GM19395 (cell line): ENCODE measurements around the gene CATSPER3.

Source experiments
- ATAC-seq: cut with Tn5 transposase; IDR thresholded peaks from one replicate; pipeline ENCODE4 v1.9.1; 2021; ENCODE audit warnings: mild to moderate bottlenecking, moderate library complexity; ENCODE audit not compliant: unreplicated experiment

The CATSPER3 gene

DNA sequence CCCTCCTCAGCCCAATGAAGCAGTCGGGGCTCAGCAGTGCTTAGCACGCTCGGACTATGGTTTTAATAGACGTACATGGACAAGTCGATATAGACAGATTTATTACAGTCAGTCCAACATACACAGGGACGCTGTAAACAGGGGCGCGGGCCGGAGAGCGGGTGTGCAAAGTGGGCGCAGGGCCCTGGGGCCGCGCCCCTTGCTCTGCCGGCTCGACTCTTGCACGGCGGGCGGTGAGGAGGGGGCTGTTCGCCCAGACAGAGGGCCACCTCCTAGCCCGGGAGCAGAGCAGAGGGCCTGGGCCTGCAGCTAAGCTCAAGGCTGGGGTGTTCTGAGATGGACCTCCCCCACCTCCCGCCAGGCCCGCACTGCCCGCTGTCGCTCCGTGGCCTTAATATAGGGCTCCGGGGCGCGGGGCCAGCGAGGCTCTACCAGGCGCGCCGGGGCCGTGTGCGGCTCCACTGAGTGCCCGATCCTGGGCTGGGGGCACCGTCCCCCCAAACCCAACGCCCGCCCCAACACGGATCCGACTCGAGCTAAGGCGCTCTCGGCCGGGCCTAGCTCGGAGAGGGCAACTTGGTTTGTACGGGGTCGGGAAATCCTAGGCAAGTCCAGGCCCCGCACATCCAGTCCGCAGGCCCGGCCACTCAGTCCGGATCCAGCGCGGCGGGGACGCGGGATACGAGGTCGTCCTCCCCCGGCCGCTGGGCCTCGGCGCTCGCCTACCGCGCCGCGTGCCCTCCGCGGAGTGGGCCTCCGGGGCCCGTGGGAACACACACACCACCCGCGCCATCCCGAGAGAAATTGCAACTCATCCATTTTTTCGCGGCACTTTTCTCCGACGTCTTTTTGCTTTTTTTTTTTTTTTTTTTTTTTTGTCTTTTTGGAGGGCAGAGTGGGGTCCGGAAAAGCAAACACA, 60.2 kb downstream of the CATSPER3 start:
- ATAC-seq = no peak

DNA sequence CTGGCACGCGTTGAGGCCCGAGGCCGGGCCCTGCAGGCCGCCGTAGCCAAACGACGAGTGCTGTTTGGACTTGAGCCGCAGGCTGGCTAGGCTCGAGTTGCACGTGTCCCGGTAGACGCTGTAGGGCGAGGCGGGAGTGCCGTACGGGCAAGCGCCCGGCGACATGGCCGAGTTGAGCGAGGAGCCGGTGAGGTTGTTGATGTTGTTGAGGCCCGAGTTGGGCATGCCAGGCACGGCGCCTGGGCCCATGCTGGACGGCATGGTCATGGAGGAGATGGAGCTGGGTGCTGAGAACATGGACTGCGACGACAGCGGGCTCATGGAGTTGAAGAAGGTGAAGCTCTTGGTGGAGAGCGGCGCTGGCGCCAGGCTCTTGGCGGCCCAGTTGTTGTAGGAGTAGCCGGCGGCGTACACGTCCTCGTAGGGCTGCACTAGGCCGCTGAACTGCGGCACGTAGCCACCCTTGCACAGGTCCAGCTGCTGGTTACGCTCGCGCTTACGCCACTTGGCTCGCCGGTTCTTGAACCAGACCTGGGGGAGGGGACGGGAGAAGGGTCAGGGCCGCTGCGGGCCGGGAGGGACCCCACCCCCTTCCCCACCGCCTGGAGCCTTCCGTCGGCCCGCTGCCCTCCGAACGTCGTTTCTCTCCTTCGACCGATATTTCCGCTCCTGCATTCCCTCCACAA, 61.2 kb downstream of the CATSPER3 start:
- ATAC-seq = no peak

DNA sequence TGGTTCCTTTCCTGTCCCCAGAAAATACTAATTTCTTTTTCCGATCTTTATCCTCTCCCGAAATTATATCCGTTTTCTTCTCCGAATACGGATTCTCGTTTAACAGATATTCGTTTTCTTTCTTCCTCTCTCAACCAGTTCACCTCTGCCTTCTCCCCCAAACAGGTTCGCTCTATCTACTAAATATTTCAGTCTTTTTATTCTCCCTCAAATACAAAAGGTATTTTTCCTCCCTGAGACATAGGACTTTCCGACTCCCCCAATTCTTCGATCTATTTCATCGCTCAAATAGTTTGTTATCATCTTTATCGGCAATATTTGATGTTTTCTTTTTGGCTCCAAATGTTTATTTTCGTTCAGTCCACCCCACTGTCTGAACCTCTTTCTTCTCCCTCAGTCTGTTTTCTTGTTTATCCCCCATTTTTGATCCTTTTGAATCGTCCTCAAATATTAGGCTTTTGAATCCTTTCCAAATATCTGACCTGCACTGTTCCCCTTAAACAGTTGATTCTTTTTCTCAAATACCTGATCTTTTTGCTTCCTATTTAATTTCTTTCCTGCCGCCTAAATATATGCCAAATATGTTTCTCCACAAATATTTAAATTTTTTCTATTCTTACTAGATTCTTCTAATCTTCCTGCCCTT, 61.9 kb downstream of the CATSPER3 start:
- no peak for ATAC-seq

DNA sequence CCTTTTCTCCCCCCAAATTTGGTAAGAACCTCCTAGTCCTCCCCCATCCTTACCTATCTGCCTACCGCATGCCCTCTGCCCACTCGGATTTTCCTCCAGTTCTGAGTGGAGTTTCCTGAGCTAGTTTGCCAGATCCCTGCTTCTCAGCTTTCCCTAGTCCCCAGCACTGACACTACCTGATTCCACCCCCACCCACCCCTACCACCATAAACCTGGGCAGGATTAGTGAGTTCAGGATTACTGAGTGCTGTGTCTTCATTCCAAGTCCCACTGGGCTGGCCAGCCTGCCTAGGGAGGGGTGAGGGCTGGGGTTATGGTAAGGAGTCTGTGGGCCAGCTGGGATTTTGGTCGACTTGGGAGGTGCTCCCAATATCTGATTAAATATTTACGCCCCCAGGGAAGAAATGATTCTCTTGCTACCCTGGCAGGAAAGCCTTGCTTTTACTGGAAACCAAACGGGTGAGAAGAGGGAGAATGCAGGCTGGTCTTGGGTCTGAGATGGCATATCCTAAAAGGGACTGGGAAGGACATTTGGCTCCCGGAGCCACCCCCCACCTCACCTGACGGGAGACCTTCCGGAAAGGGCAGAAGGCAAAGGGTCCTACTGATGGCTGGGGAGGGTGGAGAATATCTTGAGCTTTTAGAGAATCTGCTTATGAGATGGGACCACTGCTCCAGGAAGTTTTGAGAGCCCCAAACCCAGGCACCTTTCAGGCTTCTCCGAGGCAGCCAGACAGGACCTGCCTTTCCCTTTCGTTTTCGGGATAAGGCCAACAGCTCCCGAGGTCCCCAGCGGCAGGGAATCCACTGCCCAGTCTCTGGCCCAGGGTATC, 62.6 kb downstream of the CATSPER3 start:
- no peak for ATAC-seq

DNA sequence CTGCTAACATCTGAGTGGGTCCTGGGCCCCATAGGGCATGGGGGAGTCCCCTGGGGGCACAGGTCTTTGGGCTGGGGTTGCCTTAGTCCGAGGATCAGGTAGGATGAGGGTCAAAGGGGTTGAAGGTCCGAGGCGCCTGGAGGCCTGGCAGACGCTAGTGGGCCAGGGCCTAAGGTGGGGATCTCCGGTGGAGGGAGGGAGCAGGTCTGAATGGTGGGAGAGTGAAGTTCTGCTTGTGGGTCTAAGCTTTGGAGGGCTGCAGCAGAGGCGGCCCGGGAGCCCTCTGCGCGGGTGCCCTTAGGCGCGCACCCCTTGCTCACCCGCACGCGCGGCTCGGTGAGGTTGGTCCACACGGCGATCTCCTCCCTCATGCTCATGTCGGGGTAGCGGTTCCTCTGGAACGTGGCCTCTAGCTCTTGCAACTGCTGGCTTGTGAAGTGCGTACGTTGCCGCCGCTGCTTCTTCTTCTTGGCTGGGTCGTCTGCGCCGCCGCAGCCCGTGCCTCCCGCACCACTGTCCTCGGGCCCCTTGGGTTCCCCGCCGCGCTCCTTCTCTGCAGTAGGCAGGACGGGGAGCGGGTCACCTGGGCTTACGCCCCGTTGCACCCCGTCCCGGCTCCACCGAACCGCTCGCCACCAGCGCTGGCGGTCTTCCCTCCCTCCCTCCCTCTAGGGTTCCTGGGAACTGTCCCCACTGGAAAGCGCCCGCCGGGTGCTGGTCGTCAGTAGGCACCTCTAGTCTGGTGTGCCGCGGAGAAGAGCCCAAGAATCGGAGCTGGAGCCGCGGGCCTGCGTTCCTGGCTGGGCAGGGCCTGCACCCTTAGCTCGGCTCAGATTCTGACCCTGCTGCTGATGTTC, 63.5 kb downstream of the CATSPER3 start:
- no peak for ATAC-seq

DNA sequence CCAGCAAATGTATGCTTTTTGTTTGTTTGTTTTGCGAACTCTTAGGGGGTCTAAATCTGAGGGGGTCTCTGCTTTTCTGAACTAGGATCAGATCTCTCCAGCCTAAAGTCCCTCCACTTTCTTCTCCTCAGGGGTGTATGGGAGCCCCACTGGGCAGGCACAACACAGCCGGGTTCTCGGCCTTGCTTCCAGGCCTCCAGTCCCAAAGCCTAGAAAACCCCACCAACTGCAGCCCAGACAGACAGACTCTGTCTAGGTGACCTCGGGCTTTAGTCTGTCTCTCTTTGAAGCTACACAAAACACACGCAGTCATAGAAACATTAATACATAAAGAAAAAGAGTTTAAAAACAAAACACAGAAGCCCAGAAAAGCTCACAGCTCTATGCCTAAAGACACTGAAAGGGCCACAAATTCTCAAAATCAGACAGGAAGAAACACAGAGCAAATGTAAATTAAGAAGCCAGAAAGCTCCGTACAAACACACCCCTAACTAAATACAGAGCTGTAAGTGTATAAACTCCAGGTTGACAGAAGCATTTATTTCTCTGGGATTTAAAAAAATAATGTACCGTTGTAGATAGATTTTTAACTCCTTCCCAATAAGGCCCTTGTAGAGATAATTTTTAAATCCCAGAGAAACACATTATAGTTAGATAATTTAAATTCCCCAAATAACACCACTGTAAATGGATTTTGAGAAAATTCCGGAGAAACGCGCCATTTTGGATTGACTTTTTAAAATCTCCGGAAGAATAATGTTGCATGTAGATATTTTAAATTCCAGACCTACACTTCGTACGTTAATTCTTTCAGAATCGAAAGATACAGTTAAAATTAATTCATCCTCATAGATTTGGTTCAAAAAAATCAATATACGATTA, 64.3 kb downstream of the CATSPER3 start:
- ATAC-seq = no peak

DNA sequence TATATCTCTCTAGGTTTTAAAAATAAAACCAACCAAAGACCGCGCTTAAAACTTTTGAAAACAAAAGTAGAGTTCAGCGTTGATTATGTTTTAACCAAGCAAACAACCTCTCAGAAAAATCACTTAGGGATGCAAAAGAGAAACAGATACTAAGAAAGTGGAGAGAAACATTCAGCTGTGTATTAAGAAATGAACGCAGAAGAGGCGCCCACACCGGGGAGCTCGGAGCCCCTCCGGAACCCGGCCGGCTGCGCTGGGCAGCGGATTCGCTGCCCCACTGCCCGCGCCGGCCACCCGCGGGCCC, 64.9 kb downstream of the CATSPER3 start:
- ATAC-seq = no peak

DNA sequence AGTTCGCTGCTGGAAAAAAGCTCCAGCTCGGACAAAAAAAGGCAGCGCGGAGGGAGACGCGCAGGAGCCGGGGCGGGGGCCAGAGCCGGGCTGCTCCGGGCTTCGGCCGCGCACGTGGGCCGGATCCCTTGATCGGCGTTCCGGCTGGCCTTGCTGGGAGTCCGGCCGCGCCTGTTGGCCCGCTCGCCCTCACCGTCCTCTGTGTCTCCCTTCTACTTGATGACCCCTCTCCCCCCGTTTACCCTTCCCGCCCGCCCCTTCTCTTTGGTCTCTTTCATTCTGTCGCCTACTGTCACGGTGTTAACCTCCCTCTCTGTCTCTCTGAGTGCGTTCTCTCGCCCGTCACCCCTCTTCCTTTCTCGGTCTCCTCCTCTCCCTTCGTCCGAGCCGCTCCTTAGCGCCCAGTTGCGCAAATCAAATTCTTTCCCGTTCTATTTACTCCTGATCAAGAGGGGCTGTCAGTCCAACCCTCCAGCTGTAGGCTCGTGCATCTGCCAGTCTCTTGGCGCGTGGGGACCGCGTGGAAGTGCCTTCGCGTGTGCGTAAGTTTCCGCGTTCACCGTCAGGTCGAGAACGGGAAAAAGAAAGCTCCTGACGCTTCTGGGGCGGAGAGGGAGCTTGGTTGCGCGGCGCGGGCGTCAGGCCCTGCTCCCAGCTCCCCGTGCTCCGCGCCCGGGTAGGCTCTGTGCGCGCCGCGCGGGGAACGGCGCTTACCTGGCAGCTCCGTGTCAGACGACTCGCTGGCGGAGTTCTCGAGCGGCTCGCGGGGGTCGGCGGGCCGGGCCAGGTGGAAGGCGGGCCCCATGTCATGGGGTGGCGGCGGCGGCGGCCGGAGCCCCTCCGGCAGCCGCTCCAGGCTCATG, 65.5 kb downstream of the CATSPER3 start:
- no peak for ATAC-seq

DNA sequence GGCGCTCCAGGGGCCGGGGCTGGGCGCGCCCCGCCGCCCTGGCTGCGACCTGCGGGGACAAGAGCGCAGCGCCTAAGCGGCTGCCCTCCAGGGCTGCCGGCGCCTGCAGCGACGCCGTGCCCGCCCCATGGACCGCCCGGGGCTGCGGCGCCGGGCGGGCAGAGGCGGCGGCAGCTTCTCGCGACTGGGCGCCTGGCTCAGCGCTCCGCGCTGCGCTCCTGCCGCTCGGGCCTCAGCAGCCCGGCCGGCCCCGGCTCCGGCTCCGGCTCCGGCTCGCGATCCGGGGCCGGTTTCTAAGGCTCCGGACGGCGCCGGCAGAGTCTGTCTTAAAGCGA, 66.2 kb downstream of the CATSPER3 start, which contains the start of gene PITX1:
Gene PITX1 (minus strand): TSS at position 328 of the 335 bp plus-strand sequence. CDS start 347 bp downstream, outside the sequence.
- ATAC-seq = no peak

DNA sequence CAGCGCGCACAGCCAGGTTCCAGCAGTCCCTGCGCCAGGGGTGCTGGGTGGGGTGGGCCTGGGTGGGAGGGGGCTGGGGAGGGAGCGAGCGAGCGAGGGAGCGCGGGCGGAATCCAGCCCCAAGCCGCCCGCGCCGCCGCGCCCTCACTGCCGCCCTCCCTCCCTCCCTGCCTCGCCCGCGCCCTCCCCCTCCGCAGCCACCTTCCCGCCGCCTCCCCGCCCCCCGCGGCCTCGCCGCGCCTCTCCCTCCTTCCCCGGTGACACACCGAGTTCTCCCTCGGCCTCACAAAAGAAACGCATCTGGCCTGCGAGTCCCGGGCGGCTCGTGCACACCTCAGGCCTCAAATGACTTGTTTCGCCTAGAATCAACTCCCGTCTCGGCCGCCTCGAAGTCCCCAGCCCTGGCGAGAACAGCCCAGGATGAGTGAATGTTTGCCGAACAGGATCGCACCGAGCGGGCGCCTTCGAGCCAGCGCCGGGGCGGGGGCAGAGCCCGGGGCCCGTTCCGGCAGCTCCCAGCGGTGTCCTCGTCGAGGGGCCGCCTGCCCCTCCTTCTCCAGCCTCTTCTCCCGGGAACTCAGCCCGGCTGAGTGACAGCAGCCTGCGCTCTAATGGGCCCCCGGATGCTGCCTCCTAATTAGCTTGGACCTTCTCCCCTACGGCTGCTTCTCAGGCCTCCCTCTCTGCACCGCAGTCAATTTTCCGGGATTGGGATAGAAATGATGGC, 66.7 kb downstream of the CATSPER3 start:
- no peak for ATAC-seq

DNA sequence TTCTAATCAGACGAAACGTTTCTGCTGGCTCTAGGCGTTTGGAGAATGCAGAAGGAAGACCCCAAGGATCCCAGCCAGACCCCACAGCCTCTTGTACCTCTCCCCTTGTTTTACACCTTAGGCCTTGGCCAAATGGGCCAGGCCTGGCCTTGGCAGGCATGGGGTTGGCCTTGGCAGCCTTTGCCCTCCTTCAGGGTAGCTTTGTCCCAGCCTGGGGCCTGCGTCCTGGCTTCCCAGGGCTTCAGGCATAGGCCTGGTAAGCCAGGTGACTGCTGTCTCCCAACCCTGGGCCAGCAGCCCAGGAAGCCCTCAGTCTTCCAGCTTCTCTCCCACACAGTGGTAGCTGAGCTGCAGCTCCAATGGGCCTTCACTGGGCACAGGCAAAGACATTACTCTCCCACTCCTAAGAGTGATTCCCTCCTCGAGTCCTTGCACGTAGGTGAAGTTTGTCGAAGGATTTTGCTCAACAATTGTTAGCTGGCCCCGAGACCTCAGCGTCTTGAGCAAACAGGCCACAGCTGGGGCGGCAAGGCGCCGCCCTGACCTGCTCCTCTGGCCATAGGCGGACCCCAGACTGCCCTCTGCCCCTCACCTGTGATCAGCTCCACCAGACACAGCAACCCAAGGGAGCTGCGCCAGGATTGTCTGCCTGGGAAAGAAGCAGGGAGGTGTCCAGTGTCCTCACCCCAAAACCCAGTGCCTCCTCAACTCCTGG, 67.4 kb downstream of the CATSPER3 start:
- ATAC-seq = no peak

DNA sequence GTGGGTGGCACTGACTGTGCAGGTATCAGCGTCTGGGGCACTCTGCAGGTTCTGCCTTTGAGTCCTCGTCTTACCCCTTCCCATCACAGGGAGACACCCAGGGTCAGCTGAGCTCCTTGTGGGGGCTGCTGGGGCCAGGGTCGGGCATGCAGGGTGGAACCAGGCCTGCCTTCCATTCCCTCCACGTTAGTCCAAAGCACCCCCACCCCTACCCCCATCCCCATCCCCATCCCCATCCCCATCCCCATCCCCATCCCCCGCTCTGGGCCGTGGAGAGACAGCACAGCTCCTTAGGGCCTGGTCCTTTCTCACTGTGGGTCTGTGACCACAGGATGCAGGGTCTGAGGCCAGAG, 67.9 kb downstream of the CATSPER3 start:
- no peak for ATAC-seq

DNA sequence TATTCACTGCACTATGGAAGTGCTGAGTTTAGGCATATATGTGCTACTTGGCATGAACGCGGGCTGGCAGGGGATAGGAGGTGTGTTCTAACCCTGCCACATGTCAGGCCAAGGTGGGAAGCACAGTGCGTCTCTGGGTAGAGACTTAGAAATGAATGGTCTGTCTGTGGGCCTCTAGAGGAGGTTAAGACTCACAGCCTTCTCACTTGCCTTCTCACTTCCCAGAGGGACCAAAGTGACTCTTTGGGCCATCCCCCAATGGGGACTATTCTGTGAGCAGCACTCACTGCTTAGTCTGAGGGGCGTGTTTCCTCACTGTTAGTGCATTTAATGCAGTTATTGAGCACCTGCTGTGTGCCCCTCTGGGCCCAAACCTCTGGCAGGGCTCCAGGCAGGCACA, 68.7 kb downstream of the CATSPER3 start:
- no peak for ATAC-seq

DNA sequence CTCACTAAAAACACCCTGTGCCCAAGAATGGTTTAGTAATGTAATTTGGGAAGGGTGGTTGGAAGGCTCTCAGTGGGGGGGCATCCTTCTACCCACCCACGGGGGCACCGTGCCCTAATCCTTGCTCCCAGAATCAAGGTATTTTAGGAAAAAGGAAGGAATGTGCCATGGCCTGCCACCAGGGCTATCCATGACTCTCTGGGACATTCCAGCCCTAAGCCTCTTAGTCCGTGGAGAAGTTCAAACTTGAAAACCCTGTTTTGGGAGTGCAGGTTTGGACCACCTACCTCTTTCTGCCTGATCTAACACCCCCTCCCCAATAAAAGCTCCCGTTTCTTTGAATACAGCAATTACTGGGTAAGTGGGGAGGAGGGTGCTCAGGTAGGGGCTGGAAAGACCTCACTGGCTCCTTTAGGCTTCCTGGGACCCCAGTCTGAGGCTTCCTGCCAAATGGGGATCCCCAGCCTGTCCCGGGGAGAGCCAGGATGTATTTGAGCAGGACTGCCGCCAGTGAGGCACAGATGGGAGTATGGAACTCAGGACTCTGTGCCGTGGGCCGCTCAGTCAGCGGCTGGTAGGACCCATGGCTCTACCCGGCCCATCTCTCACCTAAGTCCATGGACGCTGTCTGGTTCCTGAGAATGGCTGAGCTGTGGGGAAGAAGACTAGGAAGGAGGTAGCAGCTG, 70.0 kb downstream of the CATSPER3 start:
- ATAC-seq = no peak

DNA sequence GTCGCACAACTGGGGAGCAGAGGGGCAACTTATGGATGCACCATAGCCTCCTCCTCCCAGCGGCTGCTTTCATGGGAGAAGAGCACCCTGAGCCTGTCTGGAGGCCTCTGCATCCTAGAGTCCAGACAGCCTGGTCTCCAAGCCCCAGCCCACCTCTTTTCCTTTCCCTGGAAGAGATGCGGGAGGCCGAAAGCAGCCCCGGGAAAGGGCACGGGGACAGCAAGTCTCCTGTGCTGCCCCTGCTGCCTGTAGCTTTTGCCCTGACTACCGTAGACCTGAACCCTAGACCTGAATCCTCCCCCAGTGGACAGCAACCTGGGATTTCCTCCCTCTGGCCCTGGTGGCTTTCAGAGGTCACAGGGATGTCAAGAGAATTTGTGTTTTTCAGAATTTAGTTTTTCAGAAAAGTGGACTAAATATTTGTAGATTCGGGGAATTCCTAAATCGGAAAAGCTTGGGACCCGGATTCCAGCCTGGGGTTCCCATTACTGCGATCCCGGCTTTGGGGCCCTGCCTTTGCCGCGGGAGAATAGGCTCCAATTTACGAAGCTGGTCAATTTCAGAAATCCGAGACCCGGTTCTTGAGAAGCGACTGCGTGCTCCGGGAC, 70.6 kb downstream of the CATSPER3 start:
- ATAC-seq = no peak

DNA sequence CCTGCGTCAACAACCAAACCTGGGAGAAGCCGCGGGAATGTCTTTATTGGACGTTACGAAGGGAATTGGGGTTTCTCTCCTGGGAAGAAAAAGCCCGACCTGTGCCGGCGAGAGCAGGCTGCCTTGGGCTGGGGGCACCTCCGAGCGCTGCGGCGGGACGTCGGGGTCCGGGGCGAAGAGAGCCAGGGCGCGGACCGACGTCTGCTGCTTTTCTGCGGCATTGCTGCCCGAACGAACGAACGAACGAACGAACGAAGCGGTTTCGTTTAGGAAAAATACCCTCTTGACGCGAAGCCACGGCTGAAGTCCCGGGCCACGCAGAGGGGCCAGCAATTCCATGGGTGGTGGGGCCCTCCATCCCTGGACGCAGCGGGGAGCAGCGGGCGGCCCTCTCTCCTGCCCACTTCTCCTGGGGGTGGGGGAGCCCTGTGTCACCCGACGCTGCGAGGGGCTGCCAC, 71.1 kb downstream of the CATSPER3 start:
- ATAC-seq = no peak
